GM18907 (cell line): ENCODE data around the gene GARIN5B.

Experiments
- ATAC-seq: cut with Tn5 transposase; IDR thresholded peaks from one replicate; pipeline ENCODE4 v1.9.1; 2021; ENCODE audit warnings: mild to moderate bottlenecking, moderate library complexity; ENCODE audit not compliant: unreplicated experiment

Gene GARIN5B

GRCh38 chr19:55325172-55325571, 37.9 kb downstream of the GARIN5B start, which contains the start of gene TMEM150B:
Gene TMEM150B, minus strand, starts transcription at chr19:55325341. Its CDS starts 4,305 bp downstream, at chr19:55321036.
- no peak for ATAC-seq

- ATAC-seq: no peak
These were observed 38.4 kb downstream of the GARIN5B start for GRCh38 chr19:55324662-55325061.

GRCh38 chr19:55322204-55322885, 40.7 kb downstream of the GARIN5B start:
- no peak for ATAC-seq

- no peak for ATAC-seq
These were observed 41.5 kb downstream of the GARIN5B start for GRCh38 chr19:55321466-55322137.

- ATAC-seq: no peak
These were observed 42.1 kb downstream of the GARIN5B start for GRCh38 chr19:55320844-55321419.

GRCh38 chr19:55319785-55320184, 43.3 kb downstream of the GARIN5B start:
- ATAC-seq: no peak

- ATAC-seq: no peak
These were observed 46.4 kb downstream of the GARIN5B start for GRCh38 chr19:55316646-55317045.

GRCh38 chr19:55315956-55316525, 47.0 kb downstream of the GARIN5B start:
- ATAC-seq: no peak

- no peak for ATAC-seq
These were observed 48.7 kb downstream of the GARIN5B start for GRCh38 chr19:55314396-55314795.

GRCh38 chr19:55312621-55313512, 50.2 kb downstream of the GARIN5B start:
- ATAC-seq: no peak

GRCh38 chr19:55311797-55312196, 51.3 kb downstream of the GARIN5B start:
- no peak for ATAC-seq

GRCh38 chr19:55311397-55311796, 51.7 kb downstream of the GARIN5B start:
- ATAC-seq: no peak

GRCh38 chr19:55310498-55310897, 52.6 kb downstream of the GARIN5B start:
- no peak for ATAC-seq

GRCh38 chr19:55309448-55309847, 53.6 kb downstream of the GARIN5B start:
- ATAC-seq: no peak

- ATAC-seq: no peak
These were observed 54.8 kb downstream of the GARIN5B start for GRCh38 chr19:55308281-55308680.

- ATAC-seq: no peak
These were observed 56.3 kb downstream of the GARIN5B start for GRCh38 chr19:55306712-55307111.

GRCh38 chr19:55305983-55306562, 57.0 kb downstream of the GARIN5B start:
- ATAC-seq: no peak

GRCh38 chr19:55305491-55305890, 57.6 kb downstream of the GARIN5B start:
- no peak for ATAC-seq

- ATAC-seq: no peak
These were observed 58.1 kb downstream of the GARIN5B start for GRCh38 chr19:55304980-55305379.
